SJSA1 (cell line): ENCODE data around the gene LHX6. TPM values are rescaled to one million over a fixed set of nuclear protein-coding genes. Genes with fewer than 3 reads are reported as not detected.

ENCODE experiments used
- DNase-seq, 2 experiments: peaks; one replicate each; pipeline ENCODE4 v3.0.0-alpha.2; 2015 to 2020; ENCODE audit warnings: low spot score in 2 of 2, low read depth in 1 of 2
- H3K27ac ChIP-seq: fragments of 250-450 bp; sonication (Bioruptor Pico); 2 replicates; pipeline ENCODE4 v1.5.1; 2020; ENCODE audit warnings: mild to moderate bottlenecking, moderate library complexity
- H3K27me3 ChIP-seq: fragments of 250-450 bp; sonication (Bioruptor Pico); replicated peaks from 2 replicates; pipeline ENCODE4 v1.5.1; 2020; ENCODE audit warnings: mild to moderate bottlenecking, moderate library complexity
- H3K36me3 ChIP-seq: fragments of 250-450 bp; sonication (Bioruptor Pico); 2 replicates; pipeline ENCODE4 v1.5.1; 2020; ENCODE audit warnings: mild to moderate bottlenecking
- H3K4me1 ChIP-seq: fragments of 250-450 bp; sonication (Bioruptor Pico); replicated peaks from 2 replicates; pipeline ENCODE4 v1.6.1; 2021; ENCODE audit warnings: mild to moderate bottlenecking
- H3K4me3 ChIP-seq: fragments of 250-450 bp; sonication (Bioruptor Pico); 2 replicates; pipeline ENCODE4 v1.5.1; 2020; ENCODE audit warnings: mild to moderate bottlenecking
- H3K9me3 ChIP-seq: fragments of 250-450 bp; sonication (Bioruptor Pico); replicated peaks from 2 replicates; pipeline ENCODE4 v1.5.1; 2020; ENCODE audit warnings: mild to moderate bottlenecking
- total RNA-seq: library from RNA; depleted of rRNA; stranded (reverse); fragments of >200 nt; shearing (Covaris generic); gene quantifications from 2 replicates; pipeline ENCODE4 v1.2.3, GENCODE V29; 2014

Gene LHX6
- total RNA-seq, 1 experiment from 2014 or later: 6.4 TPM

- Histone ChIP-seq H3K4me1 (peaks cover 19% of the 10 kb centered on the region), H3K27ac (no peak overlapping the region), H3K36me3 (no peaks in the 10 kb centered on the region), H3K4me3 (no peak overlapping the region), H3K27me3 (no peaks in the 10 kb centered on the region), H3K9me3 (no peaks in the 10 kb centered on the region)
- DNase-seq: no peak
These were observed 26.6 kb downstream of the LHX6 start for GRCh38 chr9:122202111-122202510.

GRCh38 chr9:122201641-122202040 lies 27.1 kb downstream of the LHX6 start:
- no peaks in the 10 kb centered on the region for H3K9me3 ChIP-seq
- no peaks in the 10 kb centered on the region for H3K36me3 ChIP-seq
- H3K4me1 ChIP-seq: peaks cover 14% of the 10 kb centered on the region
- no peak overlapping the region for H3K27ac ChIP-seq
- H3K4me3 ChIP-seq: no peak overlapping the region
- H3K27me3 ChIP-seq: no peaks in the 10 kb centered on the region
- DNase-seq: no peak

GRCh38 chr9:122200960-122201595 lies 27.7 kb downstream of the LHX6 start:
- H3K27me3 ChIP-seq: no peaks in the 10 kb centered on the region
- H3K9me3 ChIP-seq: no peaks in the 10 kb centered on the region
- peaks cover 8% of the 10 kb centered on the region for H3K4me1 ChIP-seq
- no peak for DNase-seq
- H3K36me3 ChIP-seq: no peaks in the 10 kb centered on the region
- no peak overlapping the region for H3K27ac ChIP-seq
- H3K4me3 ChIP-seq: no peak overlapping the region

GRCh38 chr9:122197882-122198281 lies 30.9 kb downstream of the LHX6 start:
- Histone ChIP-seq H3K36me3 (no peaks in the 10 kb centered on the region), H3K9me3 (no peaks in the 10 kb centered on the region), H3K27ac (no peak overlapping the region), H3K27me3 (no peaks in the 10 kb centered on the region), H3K4me1 (no peaks in the 10 kb centered on the region), H3K4me3 (no peak overlapping the region)
- DNase-seq: no peak

GRCh38 chr9:122197426-122197825 lies 31.3 kb downstream of the LHX6 start:
- no peaks in the 10 kb centered on the region for H3K4me1 ChIP-seq
- DNase-seq: no peak
- H3K9me3 ChIP-seq: no peaks in the 10 kb centered on the region
- H3K4me3 ChIP-seq: no peak overlapping the region
- no peak overlapping the region for H3K27ac ChIP-seq
- H3K36me3 ChIP-seq: no peaks in the 10 kb centered on the region
- no peaks in the 10 kb centered on the region for H3K27me3 ChIP-seq

- Histone ChIP-seq H3K36me3 (no peaks in the 10 kb centered on the region), H3K27me3 (no peaks in the 10 kb centered on the region), H3K27ac (no peak overlapping the region), H3K9me3 (no peaks in the 10 kb centered on the region), H3K4me3 (no peak overlapping the region), H3K4me1 (no peaks in the 10 kb centered on the region)
- DNase-seq: no peak
These were observed 32.9 kb downstream of the LHX6 start for GRCh38 chr9:122195875-122196274.

GRCh38 chr9:122193651-122194050 lies 35.1 kb downstream of the LHX6 start:
- no peak overlapping the region for H3K27ac ChIP-seq
- H3K36me3 ChIP-seq: no peaks in the 10 kb centered on the region
- no peaks in the 10 kb centered on the region for H3K27me3 ChIP-seq
- DNase-seq: no peak
- H3K9me3 ChIP-seq: no peaks in the 10 kb centered on the region
- H3K4me3 ChIP-seq: no peak overlapping the region
- H3K4me1 ChIP-seq: no peaks in the 10 kb centered on the region

- DNase-seq: no peak
- Histone ChIP-seq H3K9me3 (no peaks in the 10 kb centered on the region), H3K36me3 (no peaks in the 10 kb centered on the region), H3K4me3 (no peak overlapping the region), H3K27ac (no peak overlapping the region), H3K4me1 (no peaks in the 10 kb centered on the region), H3K27me3 (no peaks in the 10 kb centered on the region)
These were observed 35.7 kb downstream of the LHX6 start for GRCh38 chr9:122192914-122193525.

GRCh38 chr9:122192261-122192875 lies 36.4 kb downstream of the LHX6 start:
- no peak for DNase-seq
- H3K27me3 ChIP-seq: no peaks in the 10 kb centered on the region
- H3K36me3 ChIP-seq: no peaks in the 10 kb centered on the region
- H3K4me1 ChIP-seq: no peaks in the 10 kb centered on the region
- H3K4me3 ChIP-seq: no peak overlapping the region
- H3K9me3 ChIP-seq: no peaks in the 10 kb centered on the region
- H3K27ac ChIP-seq: no peak overlapping the region

- Histone ChIP-seq H3K27ac (no peak overlapping the region), H3K27me3 (no peaks in the 10 kb centered on the region), H3K36me3 (no peaks in the 10 kb centered on the region), H3K4me1 (no peaks in the 10 kb centered on the region), H3K4me3 (no peak overlapping the region), H3K9me3 (no peaks in the 10 kb centered on the region)
- DNase-seq: no peak
These were observed 37.2 kb downstream of the LHX6 start for GRCh38 chr9:122191584-122191983.

- no peaks in the 10 kb centered on the region for H3K27me3 ChIP-seq
- H3K27ac ChIP-seq: no peak overlapping the region
- no peaks in the 10 kb centered on the region for H3K4me1 ChIP-seq
- no peaks in the 10 kb centered on the region for H3K9me3 ChIP-seq
- DNase-seq: no peak
- H3K36me3 ChIP-seq: no peaks in the 10 kb centered on the region
- H3K4me3 ChIP-seq: no peak overlapping the region
These were observed 38.0 kb downstream of the LHX6 start for GRCh38 chr9:122190597-122191381.

- Histone ChIP-seq H3K27ac (no peak overlapping the region), H3K27me3 (no peaks in the 10 kb centered on the region), H3K36me3 (no peaks in the 10 kb centered on the region), H3K4me1 (no peaks in the 10 kb centered on the region), H3K9me3 (no peaks in the 10 kb centered on the region), H3K4me3 (no peak overlapping the region)
- DNase-seq: no peak
These were observed 40.4 kb downstream of the LHX6 start for GRCh38 chr9:122188369-122188768.

- H3K27ac ChIP-seq: no peak overlapping the region
- no peak overlapping the region for H3K4me3 ChIP-seq
- DNase-seq: no peak
- H3K9me3 ChIP-seq: no peaks in the 10 kb centered on the region
- no peaks in the 10 kb centered on the region for H3K4me1 ChIP-seq
- no peaks in the 10 kb centered on the region for H3K27me3 ChIP-seq
- H3K36me3 ChIP-seq: no peaks in the 10 kb centered on the region
These were observed 41.8 kb downstream of the LHX6 start for GRCh38 chr9:122186777-122187470.
